NCI-H2107 treated with DMSO at 0.1 percent for 48 hours (cell line): ENCODE data around the gene ATP8B3.
"Not testable (repeated sequence)": the region's sequence is repeated elsewhere in the genome, so short reads cannot be mapped to it uniquely, and the experiment has no call there.

Experiments used
- DNase-seq: peaks from one replicate; lab custom pipeline; 2025; ENCODE audit not compliant: unreplicated experiment; lab: John Stamatoyannopoulos, UW

ATP8B3 gene

DNA sequence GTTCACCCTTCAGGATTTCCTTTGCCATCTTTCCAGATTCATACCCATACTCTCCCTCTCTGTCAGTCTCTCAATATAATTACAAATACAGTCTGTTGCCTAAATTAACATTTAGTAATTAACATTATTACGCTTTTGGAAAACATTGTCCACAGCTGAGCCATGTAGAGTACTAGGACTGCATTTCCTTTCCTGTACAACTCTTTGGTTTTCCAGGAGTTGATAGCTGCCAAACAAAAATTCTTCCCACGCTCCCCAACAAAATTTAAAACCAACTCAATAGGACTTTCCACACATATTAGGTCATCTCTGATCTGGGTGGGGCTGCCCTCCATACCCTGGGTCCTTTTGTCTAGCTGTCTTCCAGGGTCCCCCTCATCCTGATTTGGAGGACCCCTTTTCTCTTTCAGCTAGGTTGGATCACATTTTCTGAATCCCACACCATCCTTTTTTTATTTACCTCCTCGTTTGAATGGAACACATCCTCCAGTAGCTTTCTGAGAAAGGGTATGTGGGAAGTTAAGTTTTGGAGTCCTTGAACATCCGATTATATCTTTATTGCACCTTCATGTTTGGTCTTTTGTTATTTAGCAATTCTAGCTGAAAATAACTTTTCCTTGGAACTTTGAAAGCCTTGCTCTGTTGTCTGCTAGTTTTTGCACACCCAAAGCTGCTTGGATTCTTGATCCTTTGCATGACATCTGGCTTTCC lies 41.1 kb downstream of the ATP8B3 start:
- DNase-seq, result no peak

DNA sequence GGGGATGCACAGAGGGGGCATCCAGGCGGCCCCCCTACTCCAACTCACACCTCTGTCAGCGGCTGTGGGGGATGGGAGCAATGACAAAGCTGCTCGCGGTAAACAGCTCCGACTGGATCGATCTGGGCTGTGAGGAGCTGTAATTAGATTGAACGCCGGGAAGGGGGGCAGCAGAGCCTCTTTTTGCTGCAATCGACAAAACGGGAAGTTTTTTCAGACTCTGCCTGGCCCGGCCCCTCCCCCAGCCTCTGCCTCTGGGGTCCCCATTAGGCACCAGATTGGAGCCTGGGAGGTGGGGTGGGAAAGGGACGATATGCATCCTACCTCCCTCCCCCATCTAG lies 42.5 kb downstream of the ATP8B3 start:
- DNase-seq, result no peak

DNA sequence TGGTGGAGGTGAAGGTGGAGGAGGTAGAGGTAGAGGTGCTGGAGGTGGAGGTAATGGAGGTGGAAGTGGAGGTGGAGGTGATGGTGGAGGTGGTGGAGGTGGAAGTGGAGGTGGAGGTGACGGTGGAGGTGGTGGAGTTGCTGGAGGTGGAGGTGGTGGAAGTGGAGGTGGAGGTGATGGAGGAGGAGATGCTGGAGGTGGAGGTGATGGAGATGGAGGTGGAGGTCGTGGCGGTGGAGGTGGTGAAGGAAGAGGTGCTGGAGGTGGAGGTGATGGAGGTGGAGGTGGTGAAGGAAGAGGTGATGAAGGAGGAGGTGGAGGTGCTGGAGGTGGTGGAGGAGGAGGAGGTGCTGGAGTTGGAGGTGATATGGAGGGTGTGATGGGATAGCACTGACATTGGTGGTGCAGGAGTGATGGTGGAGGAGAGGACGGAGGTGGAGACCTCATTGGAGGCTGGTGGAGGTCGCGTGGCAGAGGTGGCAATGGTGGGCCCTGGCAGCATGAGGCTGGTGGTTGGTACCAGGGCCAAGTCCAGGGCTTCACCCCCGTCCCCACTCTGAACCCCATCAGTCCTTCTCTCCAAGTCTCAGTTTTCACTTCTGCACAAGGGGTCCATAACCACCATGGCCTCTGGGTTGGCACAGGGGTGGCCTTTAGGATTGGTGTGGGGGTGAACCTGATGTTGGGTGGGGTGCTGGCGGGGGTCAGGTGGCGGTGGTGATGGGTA lies 43.0 kb downstream of the ATP8B3 start:
- DNase-seq, result no peak

DNA sequence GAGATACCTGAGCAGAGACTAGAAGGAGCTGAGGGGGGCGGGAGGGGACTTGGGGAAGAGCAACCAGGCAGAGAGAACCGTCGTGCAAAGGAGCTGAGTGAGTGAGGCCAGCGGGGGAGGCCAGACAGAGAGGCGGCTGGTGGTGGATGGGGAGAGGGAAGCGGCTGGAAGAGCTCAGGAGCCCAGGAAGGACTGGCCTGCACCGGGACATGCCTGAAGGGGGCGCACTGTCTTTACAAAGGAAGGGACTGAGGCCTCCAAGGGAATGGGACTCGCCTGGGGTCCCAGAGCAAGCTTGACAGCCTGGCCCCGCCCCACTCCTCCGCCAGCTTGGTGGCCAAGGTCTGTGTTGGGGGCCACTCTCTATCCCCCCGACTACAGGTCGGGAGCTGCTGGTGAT lies 43.8 kb downstream of the ATP8B3 start:
- no peak for DNase-seq

DNA sequence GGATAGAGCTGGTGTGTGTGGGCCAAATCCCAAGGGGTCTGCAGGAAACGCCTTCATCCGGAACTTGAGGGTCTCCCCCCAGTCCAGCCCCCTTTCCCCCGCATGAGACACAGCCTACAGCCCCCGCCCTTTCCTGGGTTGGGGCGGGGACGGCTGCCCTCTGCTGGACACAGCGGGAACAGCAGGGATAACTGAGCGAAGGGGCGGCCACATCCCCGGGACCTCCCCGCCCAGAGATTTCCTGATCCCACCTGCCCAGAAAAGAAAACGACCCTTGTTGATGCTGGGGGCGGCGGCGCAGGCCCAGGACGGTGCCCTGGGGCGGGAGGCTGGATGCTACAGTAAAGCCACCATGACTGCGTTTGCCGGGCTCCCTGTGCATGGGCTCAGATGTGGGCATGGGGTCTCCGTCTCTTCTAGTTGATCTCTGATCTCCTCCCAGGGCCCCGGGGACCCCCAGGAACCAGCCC lies 44.6 kb downstream of the ATP8B3 start:
- DNase-seq, result no peak

DNA sequence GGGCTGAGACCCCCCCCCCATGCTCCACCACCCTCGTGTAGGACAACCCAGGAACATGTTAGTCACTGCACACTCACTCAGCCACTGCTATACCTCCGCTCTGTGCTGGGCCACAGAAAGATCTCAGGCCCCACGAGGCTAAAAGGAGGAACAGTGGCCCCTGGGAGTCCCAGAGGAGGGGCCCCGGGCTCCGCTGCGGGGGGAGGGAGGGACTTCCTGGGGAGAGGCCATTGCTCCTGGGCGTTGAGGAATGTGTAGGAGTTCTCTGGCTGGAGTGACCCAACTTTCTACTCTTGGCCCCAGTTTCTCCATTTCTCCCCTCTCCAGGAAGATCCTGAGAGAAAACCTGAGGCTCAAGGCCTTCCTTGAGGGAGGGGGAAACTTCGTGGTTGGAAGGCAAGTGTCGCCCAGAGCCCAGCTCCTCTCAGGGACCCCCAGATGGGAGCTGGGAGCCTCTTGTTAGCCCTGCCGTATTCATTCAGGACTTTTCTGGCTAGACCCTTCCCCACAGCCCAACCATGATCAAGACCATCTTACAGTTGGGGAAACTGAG lies 45.2 kb downstream of the ATP8B3 start:
- no peak for DNase-seq

DNA sequence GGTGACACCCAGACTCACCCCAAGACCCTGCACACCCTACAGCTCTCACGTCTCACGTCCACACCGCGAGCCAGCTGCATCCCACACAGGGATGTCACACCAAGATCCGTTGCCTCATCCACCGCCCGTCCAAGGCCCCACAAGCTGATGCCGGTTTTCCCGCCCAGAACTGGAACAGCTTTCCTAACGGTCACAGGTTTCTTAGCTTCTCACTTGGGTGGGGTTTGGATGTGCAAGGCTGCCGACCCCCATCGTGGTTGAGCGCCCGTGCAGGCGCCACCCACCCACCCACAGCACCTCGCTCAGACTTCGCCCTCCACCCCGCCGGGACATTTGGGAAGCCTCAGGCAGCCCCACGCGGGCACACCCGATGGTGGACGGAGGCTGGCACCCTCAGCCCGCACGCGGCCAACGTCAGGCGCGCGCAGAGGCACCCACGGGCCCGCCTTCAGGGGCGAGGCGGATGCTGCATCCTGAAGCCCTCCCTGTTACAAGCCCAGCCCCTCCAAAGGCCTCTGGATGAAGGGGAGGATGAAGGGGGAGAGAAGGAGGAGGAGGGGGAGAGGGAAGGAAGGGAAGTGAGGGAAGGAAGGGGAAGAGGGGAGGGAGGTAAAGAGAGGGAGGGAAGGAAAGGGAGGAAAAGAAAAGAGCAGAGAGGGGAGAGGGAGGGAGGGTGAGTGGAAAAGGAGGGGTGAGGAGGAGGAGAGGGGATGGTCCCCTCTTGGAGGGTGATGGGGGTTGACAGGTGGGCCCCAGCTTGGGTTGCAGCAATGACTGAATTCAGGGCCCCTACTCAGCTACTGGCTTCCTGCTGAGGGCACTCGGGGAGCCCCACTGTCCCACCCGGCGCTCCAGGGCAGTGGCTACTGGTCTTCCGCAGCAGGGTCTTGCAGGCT lies 45.9 kb downstream of the ATP8B3 start:
- no peak for DNase-seq

DNA sequence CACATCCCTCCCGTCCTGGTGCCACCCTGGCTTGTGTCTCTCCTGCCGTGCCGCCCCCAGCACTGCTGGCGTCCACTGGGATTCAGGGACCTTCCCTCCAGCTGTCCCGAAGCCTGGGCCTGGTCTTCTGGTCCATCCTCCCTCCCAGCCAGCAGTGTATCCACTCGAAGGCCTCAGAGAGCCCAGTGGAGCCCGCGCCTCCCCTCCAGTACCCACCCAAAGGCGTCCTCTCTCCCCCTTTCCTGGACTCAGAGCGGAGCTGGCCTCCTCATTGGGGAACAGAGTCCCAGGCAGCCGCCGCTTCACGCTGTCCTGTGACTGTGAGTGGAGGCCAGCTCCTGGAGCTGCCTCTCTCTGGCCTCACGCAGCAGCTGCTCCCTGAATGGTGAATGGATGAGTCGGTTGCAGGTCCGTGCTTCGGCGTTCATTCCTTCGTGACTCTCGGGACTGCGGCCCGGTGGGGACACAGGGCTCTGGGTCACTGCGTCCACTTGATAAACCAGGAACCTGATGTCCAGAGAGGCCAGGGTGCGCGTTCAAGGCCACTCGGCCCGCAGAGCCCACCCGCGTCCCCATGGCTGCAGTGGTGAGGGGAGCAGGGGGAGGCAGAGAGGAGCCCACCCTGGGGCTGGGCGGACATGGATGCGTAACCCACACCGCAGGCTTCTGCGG lies 46.7 kb downstream of the ATP8B3 start:
- DNase-seq, result no peak

DNA sequence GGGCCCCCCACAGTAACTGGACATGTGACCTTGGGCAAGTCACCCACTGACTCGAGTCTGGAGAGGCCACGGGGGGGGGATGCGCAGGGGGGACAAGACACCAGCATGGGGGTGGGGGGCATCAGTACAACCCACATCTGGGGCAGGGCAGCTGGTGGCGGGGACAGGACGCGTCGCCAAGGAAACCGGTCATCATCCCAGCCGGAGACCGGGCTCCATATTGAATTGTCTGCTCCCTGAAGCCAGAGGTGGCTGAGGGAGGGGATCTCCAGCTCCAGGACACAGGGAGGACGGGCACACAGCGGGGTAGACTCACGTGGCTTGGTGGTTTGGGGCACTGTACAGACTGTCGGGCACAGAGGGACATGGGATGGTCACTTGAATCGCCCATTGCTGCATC lies 47.3 kb downstream of the ATP8B3 start:
- DNase-seq, result no peak

DNA sequence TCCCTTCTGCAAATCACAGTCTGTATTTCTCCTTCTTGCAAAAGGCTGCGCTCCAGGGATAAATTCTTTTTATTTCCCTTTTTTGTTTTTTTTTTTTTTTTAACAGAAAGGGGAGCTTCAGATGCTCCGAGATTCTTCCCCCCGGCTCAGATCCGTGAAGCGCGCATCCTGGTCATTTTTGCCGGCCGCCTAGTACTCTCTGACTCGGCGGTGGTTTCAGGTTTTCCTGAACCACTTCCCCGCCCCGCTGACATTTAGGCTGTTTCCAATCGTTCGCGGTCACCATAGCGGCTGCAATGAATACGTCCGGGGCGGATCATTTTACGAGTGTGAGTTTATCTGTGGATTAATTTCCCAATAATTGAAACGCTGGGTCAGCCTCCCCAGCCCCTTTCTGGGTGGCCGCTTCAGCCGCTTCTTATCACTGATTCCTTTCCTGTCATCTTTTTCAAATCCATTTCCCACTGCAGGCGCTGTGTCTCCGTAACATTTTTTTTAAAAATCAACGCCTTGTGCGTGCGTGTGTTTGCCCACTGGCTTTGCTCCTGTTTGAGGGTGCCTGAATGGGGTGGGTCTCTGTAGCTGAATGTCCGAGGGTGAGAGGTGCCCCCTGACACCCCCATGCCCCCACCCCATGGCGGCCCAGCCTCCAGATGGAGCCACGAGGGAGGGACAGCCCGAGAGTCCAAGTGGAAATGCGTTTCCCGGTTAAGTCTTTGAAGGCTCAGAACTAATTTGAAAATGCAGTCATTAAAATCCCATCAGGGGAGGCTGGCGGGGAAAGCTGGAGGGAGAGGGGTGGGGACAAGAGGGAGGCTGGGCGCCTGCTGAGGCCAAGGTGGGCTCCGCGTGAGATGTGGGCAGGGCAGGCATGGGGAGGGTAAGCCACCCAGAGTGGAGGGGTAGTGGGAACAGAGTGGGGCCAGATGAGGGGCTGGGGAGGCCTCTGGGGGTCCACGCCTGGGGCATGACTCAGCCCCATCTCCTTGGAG lies 48.1 kb downstream of the ATP8B3 start:
- no peak for DNase-seq

DNA sequence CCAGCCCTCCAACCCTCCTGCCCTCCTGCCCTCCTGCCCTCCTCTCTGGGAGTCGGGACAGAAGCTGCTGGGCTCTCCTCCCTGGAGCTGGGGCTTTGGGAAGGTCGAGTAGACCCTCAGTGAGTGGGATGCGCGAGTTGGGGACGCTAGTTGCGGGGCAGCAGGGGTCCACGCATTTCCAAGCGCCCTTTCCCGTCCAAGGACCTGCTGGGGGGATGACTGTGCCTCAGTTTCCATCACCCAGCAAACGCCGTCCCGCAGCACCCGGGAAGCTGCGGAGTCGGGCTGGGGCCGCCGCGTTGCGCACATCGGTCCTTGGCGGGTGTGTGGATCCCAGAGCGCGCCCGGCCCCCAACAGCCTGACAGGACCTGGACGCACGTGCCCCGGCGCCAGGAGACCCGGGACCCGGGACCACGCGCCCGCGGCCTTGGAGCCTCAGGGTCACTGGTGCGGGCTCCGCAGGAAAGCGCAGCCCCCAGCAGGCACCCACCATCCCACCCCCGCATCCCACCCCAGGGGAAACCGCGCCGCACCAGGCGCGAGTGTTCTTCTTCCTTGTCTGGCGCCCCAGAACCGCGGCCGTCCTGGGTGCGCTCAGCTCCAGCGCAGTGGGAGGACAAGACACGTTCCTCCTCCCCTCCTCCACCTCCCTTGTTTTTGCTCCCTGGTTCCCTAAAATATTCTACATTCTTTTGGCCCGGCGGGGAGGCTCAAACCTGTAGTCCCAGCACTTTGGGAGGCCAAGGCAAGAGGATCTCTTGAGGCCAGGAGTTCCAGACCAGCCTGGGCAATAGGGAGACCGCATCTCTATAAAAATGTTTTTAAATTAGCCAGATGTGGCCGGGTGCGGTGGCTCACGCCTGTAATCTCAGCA lies 49.6 kb downstream of the ATP8B3 start:
- no peak for DNase-seq

DNA sequence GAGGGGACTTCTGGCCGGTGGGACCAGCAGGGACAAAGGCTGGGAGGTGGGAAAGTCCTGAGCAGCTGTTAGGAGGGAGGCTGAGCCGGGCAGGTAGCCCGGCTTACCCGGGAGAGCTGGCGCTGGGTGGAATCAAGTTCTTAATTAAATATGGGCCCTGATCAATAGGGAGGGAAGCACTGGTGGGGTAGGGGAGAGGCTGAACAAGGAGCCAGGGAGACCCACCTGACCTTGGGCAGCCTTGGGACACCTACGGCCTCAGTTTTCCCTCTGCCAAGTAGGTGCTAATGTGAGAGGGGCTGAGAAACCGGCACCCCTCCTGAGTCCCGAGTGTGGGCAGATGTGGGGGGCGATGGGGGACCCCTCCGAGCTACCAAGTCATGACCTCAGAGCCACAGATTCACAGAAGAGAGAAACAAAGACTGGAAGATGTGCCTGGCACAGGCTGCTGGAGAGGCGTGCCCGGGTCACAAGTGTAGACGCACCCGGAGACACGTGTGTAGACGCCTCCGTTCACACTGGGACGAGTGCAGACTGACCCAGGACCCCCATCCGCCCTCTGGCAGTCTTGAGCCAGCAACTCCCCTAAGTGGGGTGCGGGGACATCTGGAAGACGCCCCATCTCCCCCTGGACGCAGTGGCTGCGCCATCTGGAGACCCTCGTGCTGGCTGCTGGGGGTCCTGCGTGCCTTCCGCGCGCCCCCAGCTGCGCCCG lies 50.4 kb downstream of the ATP8B3 start:
- no peak for DNase-seq

DNA sequence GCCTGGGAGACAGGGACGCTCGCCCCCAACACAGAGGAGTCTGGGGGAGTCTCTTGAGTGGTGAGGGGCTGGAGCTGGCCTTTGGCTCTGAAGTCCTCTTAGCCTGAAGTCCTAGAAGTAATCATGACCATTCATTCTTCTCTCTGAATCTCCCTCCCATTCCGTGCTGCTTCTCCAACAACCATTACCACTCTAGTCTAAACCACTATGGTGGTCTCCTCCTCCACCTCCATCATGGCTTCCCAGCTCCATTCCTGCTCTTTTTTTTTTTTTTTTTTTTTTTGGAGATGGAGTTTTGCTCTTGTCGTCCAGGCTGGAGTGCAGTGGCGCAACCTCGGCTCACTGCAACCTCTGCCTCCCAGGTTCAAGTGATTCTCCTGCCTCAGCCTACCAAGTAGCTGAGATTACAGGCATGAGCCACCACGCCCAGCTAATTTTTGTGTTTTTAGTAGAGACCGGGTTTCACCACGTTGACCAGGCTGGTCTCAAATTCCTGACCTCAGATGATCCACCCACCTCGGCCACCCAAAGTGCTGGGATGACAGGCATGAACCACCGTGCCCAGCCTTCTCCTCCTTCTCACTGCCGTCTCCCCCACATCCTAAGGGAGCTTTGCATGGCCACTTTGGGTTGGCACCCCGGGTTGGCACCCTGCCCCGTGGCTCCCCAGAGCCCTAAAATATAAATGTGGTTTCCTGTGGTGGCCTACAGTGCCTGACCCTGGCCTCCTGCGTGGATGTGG lies 51.1 kb downstream of the ATP8B3 start:
- DNase-seq, result not testable (repeated sequence)

DNA sequence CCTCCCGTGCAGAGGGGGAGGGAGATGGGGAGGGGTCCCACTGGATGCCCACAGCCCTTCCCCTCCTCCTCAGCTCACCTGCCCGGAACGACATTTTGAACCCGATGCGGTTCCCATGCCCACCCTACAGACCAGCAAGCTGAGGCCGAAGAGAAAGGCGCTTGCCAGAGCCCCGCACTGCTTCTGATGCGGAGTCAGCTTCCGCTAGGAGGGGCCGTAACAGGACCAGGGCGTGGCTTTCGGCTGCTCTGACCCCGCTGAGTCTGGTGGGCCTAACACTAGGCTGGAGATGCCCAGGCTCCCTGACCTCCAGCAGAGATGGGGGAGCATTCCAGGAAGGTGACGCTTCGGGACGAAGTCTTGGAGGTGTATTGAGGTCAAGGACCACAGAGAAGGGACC lies 52.1 kb downstream of the ATP8B3 start:
- DNase-seq, result no peak

DNA sequence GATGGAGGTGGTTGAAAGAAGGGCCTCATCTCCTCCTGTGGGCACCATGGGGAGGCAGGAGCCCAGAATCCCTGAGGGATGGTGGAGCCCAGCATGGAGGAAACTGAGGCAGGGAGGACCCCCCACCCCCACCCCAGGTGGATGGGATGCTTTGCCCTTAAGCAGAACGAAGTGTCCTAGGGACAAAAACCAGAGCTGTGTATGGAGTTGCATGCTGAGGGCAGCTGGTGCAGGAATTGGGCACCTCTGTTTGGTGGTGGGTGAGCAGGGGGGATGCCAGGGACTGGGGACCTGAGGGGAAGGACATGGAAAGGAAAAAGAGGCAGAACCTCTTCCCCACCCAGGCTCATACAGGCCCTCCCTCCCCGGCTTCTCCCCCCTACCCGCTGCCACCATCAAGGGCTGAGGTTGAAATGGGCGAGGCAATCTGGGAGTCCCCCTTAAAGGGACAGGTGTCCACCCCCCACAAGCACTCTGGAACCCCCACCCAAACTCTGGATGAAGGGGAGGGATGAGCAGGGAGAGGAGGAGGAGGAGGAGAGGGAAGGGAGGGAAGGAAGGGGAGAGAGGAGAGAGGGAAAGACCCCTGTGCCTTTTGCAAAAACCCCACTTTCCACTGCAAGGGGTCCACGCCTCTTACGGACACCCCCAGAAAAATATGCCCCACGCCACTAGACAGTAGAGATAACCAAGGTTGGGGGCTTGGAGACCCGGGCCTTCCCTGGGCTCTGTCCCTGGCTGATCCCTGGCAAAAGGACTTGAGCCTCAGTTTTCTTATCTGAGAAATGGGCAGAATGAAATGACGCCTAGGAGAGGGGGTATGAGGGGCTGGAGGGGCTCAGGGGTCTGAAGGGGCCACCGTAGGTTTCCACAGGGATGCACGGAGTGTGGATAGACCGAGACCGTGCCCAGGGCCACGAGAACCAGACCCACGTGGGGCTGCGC lies 52.8 kb downstream of the ATP8B3 start:
- DNase-seq, result no peak

DNA sequence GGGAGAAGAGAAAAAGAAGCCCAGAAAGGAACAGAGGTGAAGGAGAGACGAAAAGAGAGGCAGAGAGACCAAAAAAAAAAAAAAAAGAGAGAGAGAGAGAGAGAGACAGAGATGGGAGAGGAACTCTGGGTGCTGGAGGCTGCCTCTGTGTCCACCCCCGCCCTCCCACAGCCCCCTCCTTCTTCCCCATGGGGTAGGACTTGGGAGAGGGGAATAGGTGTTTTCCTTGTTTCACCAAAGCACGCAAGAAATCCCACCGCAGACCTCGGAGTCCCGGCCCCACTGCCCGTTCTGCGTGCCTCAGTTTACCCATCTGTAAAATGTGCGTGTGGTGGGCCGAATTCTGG lies 53.9 kb downstream of the ATP8B3 start:
- DNase-seq, result no peak
